Skeletal muscle satellite cell (primary cell): ENCODE data around the gene PADI3. TPM values are rescaled to one million over a fixed set of nuclear protein-coding genes. Genes with fewer than 3 reads are reported as not detected.

Experiments used
- H3K27me3 ChIP-seq: 2 replicates; pipeline ENCODE4 v1.7.0; 2013; ENCODE audit warnings: low read length; ENCODE audit not compliant: control insufficient read depth, insufficient read depth
- H3K36me3 ChIP-seq: 2 replicates; pipeline ENCODE4 v1.7.0; 2013; ENCODE audit warnings: mild to moderate bottlenecking, control low read depth, low read length; ENCODE audit not compliant: insufficient read depth
- H3K4me1 ChIP-seq: 2 replicates; pipeline ENCODE4 v1.7.0; 2013; ENCODE audit warnings: low read length; ENCODE audit not compliant: control insufficient read depth, insufficient read depth
- H3K4me2 ChIP-seq: 2 replicates; pipeline ENCODE4 v1.7.0; 2013; ENCODE audit warnings: mild to moderate bottlenecking, low read length
- H3K4me3 ChIP-seq: 2 replicates; pipeline ENCODE4 v1.7.0; 2013; ENCODE audit warnings: low read length
- H3K9ac ChIP-seq: 2 replicates; pipeline ENCODE4 v1.7.0; 2013; ENCODE audit warnings: mild to moderate bottlenecking, low read depth, low read length, moderate library complexity
- H3K9me3 ChIP-seq: replicated peaks from 2 replicates; pipeline ENCODE4 v1.7.0; 2013; ENCODE audit warnings: mild to moderate bottlenecking, control low read depth, low read length
- small RNA-seq: library from RNA; depleted of rRNA; stranded (forward); fragments of <200 nt; gene quantifications from one replicate; pipeline ENCODE3, GENCODE V24; 2012

The PADI3 gene

GRCh38 chr1:17329610-17330009 is 80.7 kb downstream of the PADI3 start:
- Histone ChIP-seq H3K36me3 (no peaks in the 10 kb centered on the region), H3K9me3 (no peaks in the 10 kb centered on the region), H3K4me1 (no peaks in the 10 kb centered on the region), H3K27me3 (peaks cover 40% of the 10 kb centered on the region), H3K4me2 (no peak overlapping the region), H3K4me3 (no peak overlapping the region), H3K9ac (no peak overlapping the region)

- Histone ChIP-seq H3K27me3 (peaks cover 34% of the 10 kb centered on the region), H3K4me1 (no peaks in the 10 kb centered on the region), H3K9ac (no peak overlapping the region), H3K9me3 (no peaks in the 10 kb centered on the region), H3K36me3 (no peaks in the 10 kb centered on the region), H3K4me3 (no peak overlapping the region), H3K4me2 (no peak overlapping the region)
These were observed 82.0 kb downstream of the PADI3 start for GRCh38 chr1:17330856-17331255.

GRCh38 chr1:17333081-17333480 is 84.2 kb downstream of the PADI3 start:
- Histone ChIP-seq H3K4me2 (no peak overlapping the region), H3K27me3 (peaks cover 32% of the 10 kb centered on the region), H3K4me3 (no peak overlapping the region), H3K36me3 (no peaks in the 10 kb centered on the region), H3K4me1 (no peaks in the 10 kb centered on the region), H3K9me3 (no peaks in the 10 kb centered on the region), H3K9ac (no peak overlapping the region)

Small RNA genes within 50 kb of the gene (small RNA-seq; reads per million reads assigned to genes)
- gene MIR3972, result not detected
